Measurements from ENCODE around the gene MCOLN1. TPM values are rescaled to one million over a fixed set of nuclear protein-coding genes. Genes with fewer than 3 reads are reported as not detected.

MCOLN1 gene
- total RNA-seq, 2 experiments from 2014 or later, result 15.2 to 15.3 TPM

- H3K36me3 Mint-ChIP-seq (ENCODE audit: low read depth), result no peaks in the 10 kb centered on the region
Observed at GRCh38 chr19:7506385-7507328, 15.8 kb upstream of the MCOLN1 start.

GRCh38 chr19:7507884-7508283 lies 14.5 kb upstream of the MCOLN1 start:
- H3K4me1 Mint-ChIP-seq, result peaks cover 10% of the 10 kb centered on the region
- DNase-seq, result no peak
- H3K36me3 Mint-ChIP-seq (ENCODE audit: low read depth), result no peaks in the 10 kb centered on the region
- CTCF ChIA-PET, result no interaction called here
- no peak overlapping the region for H3K4me3 Mint-ChIP-seq
- POLR2A ChIA-PET, result no interaction called here
- no peak overlapping the region for H3K27ac Mint-ChIP-seq
- no peaks in the 10 kb centered on the region for H3K9me3 Mint-ChIP-seq
- H3K27me3 Mint-ChIP-seq, result peaks cover 9% of the 10 kb centered on the region

More at GRCh38 chr19:7506385-7507328, 15.8 kb upstream of the MCOLN1 start:
- H3K9me3 Mint-ChIP-seq, result no peaks in the 10 kb centered on the region
- peak; percentile 56 for DNase-seq
- H3K27me3 Mint-ChIP-seq, result peaks cover 14% of the 10 kb centered on the region
- H3K27ac Mint-ChIP-seq, result no peak overlapping the region
- no peak overlapping the region for H3K4me3 Mint-ChIP-seq
- H3K4me1 Mint-ChIP-seq, result peaks cover 10% of the 10 kb centered on the region
- CTCF ChIA-PET, result interaction anchor here (0.7 kb wide), 1 partner anchor 62 kb away, joined by 4 read pairs; no protein-coding TSS in a partner anchor
- POLR2A ChIA-PET, result interaction anchor here (1.9 kb wide), 1 partner anchor 16 kb away, joined by 7 read pairs; the partner anchor contains the start of gene MCOLN1

- Mint-ChIP-seq H3K27ac (no peak overlapping the region), H3K4me1 (peaks cover 10% of the 10 kb centered on the region), H3K9me3 (no peaks in the 10 kb centered on the region), H3K27me3 (peaks cover 16% of the 10 kb centered on the region), H3K36me3 (ENCODE audit: low read depth) (no peaks in the 10 kb centered on the region), H3K4me3 (no peak overlapping the region)
- DNase-seq, result no peak
- ChIA-PET CTCF (no interaction called here), POLR2A (interaction anchor here (1.3 kb wide), 1 partner anchor 12 kb away, joined by 5 read pairs; the partner anchor contains the start of gene MCOLN1)
Observed at GRCh38 chr19:7509625-7510024, 12.8 kb upstream of the MCOLN1 start.

GRCh38 chr19:7512400-7512851 lies 10.0 kb upstream of the MCOLN1 start:
- H3K27ac Mint-ChIP-seq, result no peak overlapping the region
- H3K27me3 Mint-ChIP-seq, result peaks cover 30% of the 10 kb centered on the region
- CTCF ChIA-PET, result interaction anchor here (1.0 kb wide), 1 partner anchor 22 kb away, joined by 3 read pairs; no protein-coding TSS in a partner anchor
- H3K36me3 Mint-ChIP-seq (ENCODE audit: low read depth), result no peaks in the 10 kb centered on the region
- peaks cover 11% of the 10 kb centered on the region for H3K4me1 Mint-ChIP-seq
- POLR2A ChIA-PET, result interaction anchor here (0.9 kb wide), 1 partner anchor 117 kb away, joined by 4 read pairs; the partner anchor contains the start of genes PET100 and XAB2
- DNase-seq, result no peak
- H3K4me3 Mint-ChIP-seq, result no peak overlapping the region
- no peaks in the 10 kb centered on the region for H3K9me3 Mint-ChIP-seq

DNA sequence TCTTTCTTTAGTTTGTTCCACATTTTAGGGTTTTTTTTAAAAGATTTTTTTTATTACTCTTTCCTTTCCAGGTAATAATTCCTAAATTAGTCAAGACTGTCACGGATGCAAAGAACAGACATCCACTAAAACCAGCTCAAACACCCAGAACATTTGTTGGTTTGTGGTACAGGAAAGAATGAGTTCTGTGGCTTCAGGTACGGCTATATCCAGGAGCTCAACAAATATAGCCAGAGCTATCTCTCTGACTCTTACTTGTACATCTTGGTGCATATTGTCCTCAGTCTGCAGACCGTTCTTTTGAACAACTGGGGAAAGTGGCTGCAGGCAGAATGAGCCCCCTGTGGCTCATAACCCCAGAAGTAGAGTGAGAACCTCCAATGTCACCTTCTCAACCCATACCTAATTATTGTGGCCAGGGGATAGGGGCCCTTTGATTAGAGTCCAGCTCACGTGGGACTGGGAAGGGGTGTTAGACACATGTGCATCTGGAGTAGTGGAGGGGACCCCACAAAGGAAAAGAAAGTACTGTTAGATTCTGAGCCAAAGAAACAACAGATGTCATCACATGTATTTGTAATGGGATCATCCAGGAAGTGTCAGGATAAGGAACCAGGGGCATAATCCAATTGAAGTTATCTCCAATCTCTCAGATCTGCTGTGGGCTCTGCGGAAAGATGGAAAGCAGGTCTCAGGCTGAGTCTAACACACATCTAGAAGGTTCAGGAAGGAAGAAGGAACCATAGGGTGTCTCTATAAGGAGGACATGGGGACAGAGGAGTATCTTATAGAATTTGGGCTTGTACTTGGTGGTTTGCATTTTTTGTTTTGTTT lies 8.4 kb upstream of the MCOLN1 start:
- CTCF ChIA-PET, result no interaction called here
- Mint-ChIP-seq H3K36me3 (ENCODE audit: low read depth) (no peaks in the 10 kb centered on the region), H3K27ac (no peak overlapping the region), H3K4me3 (no peak overlapping the region), H3K9me3 (no peaks in the 10 kb centered on the region), H3K4me1 (peaks cover 11% of the 10 kb centered on the region), H3K27me3 (peaks cover 29% of the 10 kb centered on the region)
- POLR2A ChIA-PET, result no interaction called here
- no peak for DNase-seq

- CTCF ChIA-PET, result no interaction called here
- H3K27me3 Mint-ChIP-seq, result peaks cover 29% of the 10 kb centered on the region
- H3K9me3 Mint-ChIP-seq, result no peaks in the 10 kb centered on the region
- no peak overlapping the region for H3K27ac Mint-ChIP-seq
- H3K4me3 Mint-ChIP-seq, result peak overlapping the region; percentile 64
- peaks cover 11% of the 10 kb centered on the region for H3K4me1 Mint-ChIP-seq
- POLR2A ChIA-PET, result no interaction called here
- no peak for DNase-seq
- no peaks in the 10 kb centered on the region for H3K36me3 Mint-ChIP-seq (ENCODE audit: low read depth)
Observed at GRCh38 chr19:7515110-7515644, 7.2 kb upstream of the MCOLN1 start.

GRCh38 chr19:7515645-7516151 lies 6.7 kb upstream of the MCOLN1 start, which contains the start of gene ZNF358:
Gene ZNF358 (plus strand): TSS chr19:7516103. CDS start chr19:7519243, 3,140 bp downstream.
- Mint-ChIP-seq H3K9me3 (no peaks in the 10 kb centered on the region), H3K4me3 (peak within 1 kb of the TSS; percentile 64), H3K27ac (no peak within 1 kb of the TSS), H3K27me3 (peaks cover 29% of the 10 kb centered on the region), H3K36me3 (ENCODE audit: low read depth) (no peaks in the 10 kb centered on the region), H3K4me1 (peaks cover 11% of the 10 kb centered on the region)
- CTCF ChIA-PET, result no interaction called here
- peak; percentile 43 for DNase-seq
- POLR2A ChIA-PET, result no interaction called here

DNA sequence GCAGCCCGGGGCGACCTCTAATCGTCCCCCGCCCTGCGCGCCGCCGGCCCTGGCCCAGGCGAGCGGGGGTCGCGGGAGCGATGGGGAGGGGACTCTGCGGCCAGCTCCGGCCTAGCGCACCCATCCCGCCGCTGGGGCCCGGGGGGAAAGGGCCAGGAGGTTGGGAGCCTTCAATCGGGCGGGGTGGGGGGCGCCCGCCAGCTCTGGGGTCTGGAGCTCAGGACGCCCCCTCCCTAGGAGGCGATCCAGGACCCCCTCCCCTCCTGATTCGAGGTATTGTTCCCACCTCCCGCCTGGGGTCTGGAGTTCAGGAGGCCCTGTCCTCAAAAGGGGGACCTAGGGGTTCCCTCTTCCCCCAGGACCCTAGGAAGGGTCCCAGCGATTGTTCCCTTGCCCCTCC lies 6.1 kb upstream of the MCOLN1 start:
- H3K4me3 Mint-ChIP-seq, result peak overlapping the region; percentile 50
- no peaks in the 10 kb centered on the region for H3K9me3 Mint-ChIP-seq
- ChIA-PET CTCF (no interaction called here), POLR2A (no interaction called here)
- H3K4me1 Mint-ChIP-seq, result peaks cover 12% of the 10 kb centered on the region
- DNase-seq, result no peak
- no peak overlapping the region for H3K27ac Mint-ChIP-seq
- no peaks in the 10 kb centered on the region for H3K36me3 Mint-ChIP-seq (ENCODE audit: low read depth)
- peaks cover 29% of the 10 kb centered on the region for H3K27me3 Mint-ChIP-seq

DNA sequence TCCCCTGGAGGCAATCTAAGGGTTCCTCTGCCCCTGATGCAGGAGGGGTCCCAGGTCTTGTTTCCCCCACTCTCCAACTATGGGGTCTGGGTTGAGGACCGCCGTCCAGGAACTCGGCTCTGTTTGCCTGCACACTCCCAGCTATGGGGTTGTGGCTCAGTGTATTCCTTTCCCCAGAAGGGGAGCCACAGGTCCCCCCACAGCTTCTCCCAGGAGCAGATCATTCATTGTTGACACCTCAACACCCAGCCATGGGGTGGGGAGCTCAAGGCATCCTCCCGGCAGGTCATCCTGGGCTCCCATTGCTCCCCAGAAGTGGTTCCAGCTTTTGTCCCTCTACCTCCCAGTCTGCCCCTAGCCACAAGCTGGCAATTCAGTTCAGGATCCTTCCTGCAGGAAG lies 5.5 kb upstream of the MCOLN1 start:
- Mint-ChIP-seq H3K4me3 (peak overlapping the region; percentile 50), H3K27me3 (peaks cover 29% of the 10 kb centered on the region), H3K9me3 (no peaks in the 10 kb centered on the region), H3K4me1 (peaks cover 15% of the 10 kb centered on the region), H3K36me3 (ENCODE audit: low read depth) (no peaks in the 10 kb centered on the region), H3K27ac (no peak overlapping the region)
- CTCF ChIA-PET, result interaction anchor here (0.9 kb wide), 1 partner anchor 20 kb away, joined by 3 read pairs; a partner anchor contains a TSS
- no peak for DNase-seq
- POLR2A ChIA-PET, result no interaction called here

DNA sequence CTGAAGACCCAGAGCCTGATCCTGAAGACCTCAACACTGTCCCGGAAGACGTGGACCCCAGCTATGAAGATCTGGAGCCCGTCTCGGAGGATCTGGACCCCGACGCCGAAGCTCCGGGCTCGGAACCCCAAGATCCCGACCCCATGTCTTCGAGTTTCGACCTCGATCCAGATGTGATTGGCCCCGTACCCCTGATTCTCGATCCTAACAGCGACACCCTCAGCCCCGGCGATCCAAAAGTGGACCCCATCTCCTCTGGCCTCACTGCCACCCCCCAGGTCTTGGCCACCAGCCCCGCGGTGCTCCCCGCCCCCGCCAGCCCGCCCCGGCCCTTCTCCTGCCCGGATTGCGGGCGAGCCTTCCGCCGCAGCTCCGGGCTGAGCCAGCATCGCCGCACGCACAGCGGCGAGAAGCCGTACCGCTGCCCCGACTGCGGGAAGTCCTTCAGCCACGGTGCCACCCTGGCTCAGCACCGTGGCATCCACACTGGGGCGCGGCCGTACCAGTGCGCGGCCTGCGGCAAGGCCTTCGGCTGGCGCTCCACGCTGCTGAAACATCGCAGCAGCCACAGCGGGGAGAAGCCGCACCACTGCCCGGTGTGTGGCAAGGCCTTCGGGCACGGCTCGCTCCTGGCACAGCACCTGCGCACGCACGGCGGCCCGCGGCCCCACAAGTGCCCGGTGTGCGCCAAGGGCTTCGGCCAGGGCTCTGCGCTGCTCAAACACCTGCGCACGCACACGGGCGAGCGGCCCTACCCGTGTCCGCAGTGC lies 2.9 kb upstream of the MCOLN1 start:
- ChIA-PET CTCF (interaction anchor here (0.6 to 4.7 kb wide), 2 partner anchors 49 kb away, joined by 4 to 26 read pairs; no protein-coding TSS in a partner anchor), POLR2A (interaction anchor here (5.7 kb wide), 1 partner anchor 14 kb away, joined by 60 read pairs; the partner anchor contains the start of gene PNPLA6)
- Mint-ChIP-seq H3K27me3 (peaks cover 21% of the 10 kb centered on the region), H3K4me1 (peaks cover 26% of the 10 kb centered on the region), H3K27ac (no peak overlapping the region), H3K36me3 (ENCODE audit: low read depth) (no peaks in the 10 kb centered on the region), H3K9me3 (no peaks in the 10 kb centered on the region), H3K4me3 (no peak overlapping the region)
- DNase-seq, result no peak

GRCh38 chr19:7520131-7521051 lies 2.0 kb upstream of the MCOLN1 start:
- CTCF ChIA-PET, result interaction anchor here (4.7 kb wide), 1 partner anchor 48 kb away, joined by 26 read pairs; no protein-coding TSS in a partner anchor
- no peak for DNase-seq
- POLR2A ChIA-PET, result interaction anchor here (2.0 to 5.7 kb wide), 2 partner anchors 13 to 32 kb away, joined by 7 to 60 read pairs; partner anchors contain the start of genes PEX11G and PNPLA6
- no peaks in the 10 kb centered on the region for H3K36me3 Mint-ChIP-seq (ENCODE audit: low read depth)
- H3K4me3 Mint-ChIP-seq, result no peak overlapping the region
- peaks cover 15% of the 10 kb centered on the region for H3K27me3 Mint-ChIP-seq
- H3K9me3 Mint-ChIP-seq, result no peaks in the 10 kb centered on the region
- peaks cover 24% of the 10 kb centered on the region for H3K4me1 Mint-ChIP-seq
- H3K27ac Mint-ChIP-seq, result no peak overlapping the region
